Tibial nerve (tissue), 4 donors: Measurements from ENCODE around the gene DENND1A.

Source experiments
- CTCF ChIP-seq, 5 experiments: fragments of 200-600 bp in 3 of 5; fragments of 450-650 bp in 2 of 5; sonication (generic) in 3 of 5; IDR thresholded peaks; one replicate each; pipeline ENCODE4 v1.5.1; 2016 to 2019; ENCODE audit warnings: antibody characterized with exemption in 5 of 5, mild to moderate bottlenecking in 3 of 5, moderate library complexity in 2 of 5
- EP300 ChIP-seq, 2 donors: sonication (generic); formaldehyde crosslinking; IDR thresholded peaks; one replicate each; pipeline ENCODE4 v1.6.1; 2017; ENCODE audit warnings: antibody characterized with exemption in 2 of 2, mild to moderate bottlenecking in 1 of 2
- POLR2A ChIP-seq, 2 donors: fragments of 450-650 bp; IDR thresholded peaks; one replicate each; pipeline ENCODE4 v1.6.1; 2017; ENCODE audit warnings: antibody characterized with exemption in 2 of 2, mild to moderate bottlenecking in 2 of 2, moderate library complexity in 2 of 2

GRCh38 chr9:123617286-123617685 is 312.6 kb downstream of the DENND1A start:
- TF ChIP-seq CTCF (IDR thresholded peaks at IDR 0.05) (no peak), POLR2A (IDR thresholded peaks at IDR 0.05) (no peak), EP300 (IDR thresholded peaks at IDR 0.05) (no peak)
